PC-9 (cell line): ENCODE data around the gene LIMK1. TPM values are rescaled to one million over a fixed set of nuclear protein-coding genes. Genes with fewer than 3 reads are reported as not detected.

Experiments used
- total RNA-seq: library from RNA; stranded (reverse); gene quantifications from 2 replicates; pipeline ENCODE4 v1.2.3, GENCODE V29; 2021

Gene LIMK1
- total RNA-seq, 1 experiment from 2014 or later = 148 TPM

Other genes starting within 250 kb of the LIMK1 start
- gene METTL27, start 241.3 kb upstream of the LIMK1 start, total RNA-seq = 23.2 and 34.7 TPM in 2 replicates
- gene TMEM270, start 222.6 kb upstream of the LIMK1 start, total RNA-seq = 0.48 and 0.72 TPM in 2 replicates
- gene ELN, start 55.6 kb upstream of the LIMK1 start, total RNA-seq = 0.11 TPM in 1 of 2 replicates, not detected in the other
- 315 and 459 TPM in 2 replicates for gene EIF4H, start 90.6 kb downstream of the LIMK1 start, total RNA-seq
- gene LAT2, start 126.2 kb downstream of the LIMK1 start, total RNA-seq = 1.8 and 3.5 TPM in 2 replicates
- 65.5 and 75.7 TPM in 2 replicates for gene RFC2, start 170.6 kb downstream of the LIMK1 start, total RNA-seq
- gene CLIP2, start 205.6 kb downstream of the LIMK1 start, total RNA-seq = 37.9 and 48.0 TPM in 2 replicates